Breast epithelium (tissue), 4 donors: ENCODE measurements around the gene ZMYND11. TPM values are rescaled to one million over a fixed set of nuclear protein-coding genes. Genes with fewer than 3 reads are reported as not detected.

Experiments
- DNase-seq, 2 donors: peaks; one replicate each; pipeline ENCODE4 v3.0.0-alpha.2; 2019; ENCODE audit warnings: low spot score in 2 of 2
- H3K27ac ChIP-seq, 2 donors: fragments of 200-600 bp; sonication (generic) in 1 of 2; one replicate each; pipeline ENCODE4 v1.5.1; 2016 to 2019; ENCODE audit warnings: mild to moderate bottlenecking in 1 of 2
- H3K27me3 ChIP-seq, 2 donors: fragments of 200-600 bp; sonication (generic) in 1 of 2; one replicate each; pipeline versions ENCODE4 v1.5.1 to v1.6.0; 2017 to 2019; ENCODE audit warnings: control low read depth in 1 of 2, mild to moderate bottlenecking in 1 of 2
- H3K36me3 ChIP-seq: fragments of 200-600 bp; one replicate; pipeline ENCODE4 v1.5.1; 2019
- H3K4me1 ChIP-seq, 2 donors: fragments of 200-600 bp; sonication (generic); one replicate each; pipeline ENCODE4 v1.5.1; 2016 to 2019; ENCODE audit warnings: control low read depth in 1 of 2
- H3K4me3 ChIP-seq, 3 donors: fragments of 200-600 bp; sonication (generic); 1 replicate in 2 of 3; 2 replicates in 1 of 3; pipeline ENCODE4 v1.5.1; 2016 to 2019; ENCODE audit warnings: mild to moderate bottlenecking in 3 of 3, moderate library complexity in 2 of 3
- H3K9me3 ChIP-seq, 2 donors: fragments of 200-600 bp; sonication (generic) in 1 of 2; one replicate each; pipeline ENCODE4 v1.5.1; 2016 to 2019; ENCODE audit warnings: control low read depth in 1 of 2
- POLR2A ChIP-seq: fragments of 450-650 bp; IDR thresholded peaks from one replicate; pipeline ENCODE4 v1.6.1; 2016; ENCODE audit warnings: antibody characterized with exemption, mild to moderate bottlenecking, moderate library complexity
- POLR2AphosphoS5 ChIP-seq, 3 donors: sonication (generic); formaldehyde crosslinking; IDR thresholded peaks; one replicate each; pipeline ENCODE4 v1.6.1; 2017; ENCODE audit warnings: antibody characterized with exemption in 3 of 3
- intact Hi-C: fragments of 100-400 bp; cut with DNase I; formaldehyde crosslinking; loops from one replicate; pipeline ENCODE4 v1.15.1; 2023; ENCODE audit warnings: low total_unique reads
- total RNA-seq, 3 donors: library from RNA; depleted of rRNA; stranded (reverse); fragments of >200 nt; gene quantifications; one replicate each; pipeline ENCODE4 v1.1.0, GENCODE V29; 2016
- TF ChIP-seq, protein P1 (sequence below), 3 donors: fragments of 450-650 bp; IDR thresholded peaks; one replicate each; pipeline ENCODE4 v1.5.1; 2016 to 2017; ENCODE audit warnings: antibody characterized with exemption in 3 of 3, mild to moderate bottlenecking in 3 of 3, moderate library complexity in 3 of 3

ZMYND11 gene
- total RNA-seq, 3 donors from 2014 or later: 73.7 to 96.2 (median 83.7) TPM

- TF ChIP-seq, protein P1, sequence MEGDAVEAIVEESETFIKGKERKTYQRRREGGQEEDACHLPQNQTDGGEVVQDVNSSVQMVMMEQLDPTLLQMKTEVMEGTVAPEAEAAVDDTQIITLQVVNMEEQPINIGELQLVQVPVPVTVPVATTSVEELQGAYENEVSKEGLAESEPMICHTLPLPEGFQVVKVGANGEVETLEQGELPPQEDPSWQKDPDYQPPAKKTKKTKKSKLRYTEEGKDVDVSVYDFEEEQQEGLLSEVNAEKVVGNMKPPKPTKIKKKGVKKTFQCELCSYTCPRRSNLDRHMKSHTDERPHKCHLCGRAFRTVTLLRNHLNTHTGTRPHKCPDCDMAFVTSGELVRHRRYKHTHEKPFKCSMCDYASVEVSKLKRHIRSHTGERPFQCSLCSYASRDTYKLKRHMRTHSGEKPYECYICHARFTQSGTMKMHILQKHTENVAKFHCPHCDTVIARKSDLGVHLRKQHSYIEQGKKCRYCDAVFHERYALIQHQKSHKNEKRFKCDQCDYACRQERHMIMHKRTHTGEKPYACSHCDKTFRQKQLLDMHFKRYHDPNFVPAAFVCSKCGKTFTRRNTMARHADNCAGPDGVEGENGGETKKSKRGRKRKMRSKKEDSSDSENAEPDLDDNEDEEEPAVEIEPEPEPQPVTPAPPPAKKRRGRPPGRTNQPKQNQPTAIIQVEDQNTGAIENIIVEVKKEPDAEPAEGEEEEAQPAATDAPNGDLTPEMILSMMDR (IDR thresholded peaks at IDR 0.05): no peak
- no peak for TF ChIP-seq POLR2AphosphoS5 (IDR thresholded peaks at IDR 0.05)
- no peak for TF ChIP-seq POLR2A
- Histone ChIP-seq H3K4me3 (no peak overlapping the region), H3K4me1 (no peaks in the 10 kb centered on the region), H3K9me3 (no peaks in the 10 kb centered on the region), H3K27me3 (no peaks in the 10 kb centered on the region), H3K36me3 (no peaks in the 10 kb centered on the region), H3K27ac (no peak overlapping the region)
- DNase-seq: no peak
- intact Hi-C loops: no loop called here
Observed at GRCh38 chr10:173741-174140, 38.5 kb downstream of the ZMYND11 start.

GRCh38 chr10:176677-177076, 41.4 kb downstream of the ZMYND11 start:
- intact Hi-C loops: no loop called here
- no peaks in the 10 kb centered on the region for H3K9me3 ChIP-seq
- TF ChIP-seq, protein P1 (IDR thresholded peaks at IDR 0.05): no peak
- TF ChIP-seq POLR2A (no peak), POLR2AphosphoS5 (IDR thresholded peaks at IDR 0.05) (no peak)
- H3K27ac ChIP-seq: no peak overlapping the region
- H3K4me3 ChIP-seq: no peak overlapping the region
- no peaks in the 10 kb centered on the region for H3K4me1 ChIP-seq
- H3K27me3 ChIP-seq: no peaks in the 10 kb centered on the region
- H3K36me3 ChIP-seq: no peaks in the 10 kb centered on the region
- DNase-seq: no peak

GRCh38 chr10:178208-178607, 43.0 kb downstream of the ZMYND11 start:
- Histone ChIP-seq H3K9me3 (no peaks in the 10 kb centered on the region), H3K27me3 (no peaks in the 10 kb centered on the region), H3K36me3 (no peaks in the 10 kb centered on the region), H3K4me1 (no peaks in the 10 kb centered on the region), H3K4me3 (no peak overlapping the region), H3K27ac (no peak overlapping the region)
- intact Hi-C loops: no loop called here
- no peak for DNase-seq
- TF ChIP-seq, protein P1 (IDR thresholded peaks at IDR 0.05): peak in 2 of 3 donors; percentile 33 to 45
- no peak for TF ChIP-seq POLR2AphosphoS5 (IDR thresholded peaks at IDR 0.05)

DNA sequence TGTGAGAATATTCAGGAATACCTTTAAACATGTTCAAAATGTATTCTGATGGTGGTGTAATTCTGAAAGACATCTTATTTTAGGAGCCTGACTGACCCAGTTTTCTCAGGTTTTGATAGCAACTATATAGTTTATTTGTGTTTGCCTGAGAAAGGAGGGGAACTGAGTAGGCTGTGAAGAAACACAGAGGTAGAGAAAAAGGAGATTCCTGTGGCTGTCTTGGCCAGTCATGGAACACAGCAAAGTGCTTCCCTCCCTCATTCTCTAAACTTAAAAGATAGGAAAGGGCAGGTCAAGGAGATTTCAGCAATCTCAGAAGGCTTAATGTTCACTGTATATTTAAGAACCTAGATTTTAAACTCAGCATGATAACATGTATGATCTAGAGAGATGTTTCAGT, 43.5 kb downstream of the ZMYND11 start:
- Histone ChIP-seq H3K36me3 (no peaks in the 10 kb centered on the region), H3K4me1 (no peaks in the 10 kb centered on the region), H3K27ac (no peak overlapping the region), H3K4me3 (no peak overlapping the region), H3K9me3 (peaks cover 0 to 2% of the 10 kb centered on the region in 2 donors), H3K27me3 (no peaks in the 10 kb centered on the region)
- intact Hi-C loops: no loop called here
- TF ChIP-seq POLR2AphosphoS5 (IDR thresholded peaks at IDR 0.05): no peak
- no peak for TF ChIP-seq POLR2A
- TF ChIP-seq, protein P1 (IDR thresholded peaks at IDR 0.05): no peak
- DNase-seq: no peak

DNA sequence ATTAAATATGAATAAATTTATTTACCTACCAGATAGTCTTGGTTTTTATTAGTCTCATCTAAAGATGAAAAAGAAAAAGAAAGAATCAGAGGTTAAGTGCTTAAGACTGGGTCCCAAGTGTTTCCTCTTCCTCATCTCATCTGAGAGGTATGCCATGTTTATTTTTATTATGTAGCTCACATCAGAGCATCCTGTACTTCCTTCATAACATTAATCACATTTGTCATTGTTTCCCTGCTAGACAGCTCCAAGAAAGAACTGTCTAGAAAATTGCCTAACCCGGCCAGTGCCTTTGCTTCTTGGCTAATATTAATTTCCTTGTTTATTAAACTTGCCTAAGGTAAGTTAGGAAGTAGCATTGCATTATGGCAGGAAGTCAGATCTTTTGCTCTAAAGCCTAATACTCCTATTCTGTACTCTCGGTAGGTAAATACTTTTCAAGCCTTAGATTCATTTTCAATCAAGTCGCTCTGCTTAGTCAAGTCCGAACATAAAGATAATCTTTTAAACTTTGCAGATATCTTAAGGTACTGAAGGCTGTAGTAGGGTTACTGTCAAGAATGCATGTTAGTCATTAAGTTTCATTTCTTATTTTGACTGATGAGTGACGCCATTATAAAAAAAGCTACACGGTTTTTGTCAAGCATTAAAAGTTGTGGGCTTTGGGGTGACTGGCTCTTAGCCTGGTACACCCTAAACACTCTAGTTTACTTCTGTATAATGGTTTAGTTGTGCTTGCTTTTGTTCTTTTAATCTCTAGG, 47.4 kb downstream of the ZMYND11 start:
- no peak for TF ChIP-seq POLR2A
- TF ChIP-seq, protein P1 (IDR thresholded peaks at IDR 0.05): no peak
- no peaks in the 10 kb centered on the region for H3K4me1 ChIP-seq
- H3K4me3 ChIP-seq: no peak overlapping the region
- H3K36me3 ChIP-seq: no peaks in the 10 kb centered on the region
- intact Hi-C loops: no loop called here
- no peak overlapping the region for H3K27ac ChIP-seq
- peaks cover 0 to 11% of the 10 kb centered on the region in 2 donors for H3K9me3 ChIP-seq
- no peaks in the 10 kb centered on the region for H3K27me3 ChIP-seq
- DNase-seq: no peak
